Stimulated activated CD8-positive, alpha-beta memory T cell treated with anti-CD3 and anti-CD28 coated beads, Interleukin-7, amount 100 ng/mL, for 48 hours (primary cell): ENCODE results near the gene LYZL1.
"Not testable (repeated sequence)": the region's sequence is repeated elsewhere in the genome, so short reads cannot be mapped to it uniquely, and the experiment has no call there.

ENCODE experiments used
- DNase-seq, 2 donors: peaks; one replicate each; pipeline ENCODE4 v3.0.0-alpha.2; 2020; ENCODE audit warnings: low read depth in 1 of 2; ENCODE audit errors: extremely low read depth in 1 of 2

The LYZL1 gene

DNA sequence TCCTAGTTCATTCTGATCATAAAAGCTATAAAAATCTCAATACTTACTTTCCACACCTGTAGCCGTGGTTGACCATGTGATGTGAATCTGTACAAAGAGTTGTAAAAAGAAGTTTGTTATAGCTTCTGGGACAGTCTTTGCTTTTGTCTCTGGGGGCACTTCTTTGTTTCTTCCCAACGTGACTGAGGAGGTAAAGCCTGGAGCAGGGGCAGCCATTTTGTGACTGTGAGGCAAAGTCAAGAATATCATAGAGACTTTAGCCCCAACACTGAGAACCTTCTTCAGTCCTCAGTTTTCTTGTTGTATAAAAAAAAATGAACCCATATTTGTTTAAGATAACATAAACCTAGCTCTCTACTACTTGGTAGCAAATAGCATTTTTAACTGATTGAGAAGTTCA, 29.4 kb upstream of the LYZL1 start:
- no peak for DNase-seq

- DNase-seq = no peak
Observed at GRCh38 chr10:29263506-29263905, 25.4 kb upstream of the LYZL1 start.

DNA sequence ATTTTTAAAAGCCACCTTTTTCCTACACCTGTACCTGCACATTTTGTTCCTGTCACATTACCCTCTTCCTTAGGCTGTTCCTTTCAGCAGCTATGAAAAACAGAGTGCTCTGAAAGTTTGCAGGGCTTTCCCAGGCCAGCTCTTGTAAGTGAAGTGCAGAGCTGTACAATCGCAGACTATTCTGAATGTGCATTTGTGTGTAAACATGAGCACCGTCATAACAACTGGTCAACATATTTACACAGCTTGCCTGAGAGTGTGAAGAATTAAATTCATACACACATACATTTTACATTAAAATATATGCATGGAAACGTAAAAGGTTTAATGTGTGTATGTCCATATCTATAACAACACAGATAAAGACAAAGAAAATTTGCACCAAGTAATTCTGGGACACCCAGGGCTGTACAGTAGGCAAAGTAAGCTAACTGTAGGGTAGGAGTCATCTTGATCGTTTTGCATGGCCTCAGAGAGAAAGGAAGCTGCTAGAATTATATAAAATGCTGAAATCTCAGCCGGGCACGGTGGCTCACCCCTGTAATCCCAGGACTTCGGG, 23.6 kb upstream of the LYZL1 start:
- no peak for DNase-seq

GRCh38 chr10:29266641-29267040, 22.2 kb upstream of the LYZL1 start:
- no peak for DNase-seq

DNA sequence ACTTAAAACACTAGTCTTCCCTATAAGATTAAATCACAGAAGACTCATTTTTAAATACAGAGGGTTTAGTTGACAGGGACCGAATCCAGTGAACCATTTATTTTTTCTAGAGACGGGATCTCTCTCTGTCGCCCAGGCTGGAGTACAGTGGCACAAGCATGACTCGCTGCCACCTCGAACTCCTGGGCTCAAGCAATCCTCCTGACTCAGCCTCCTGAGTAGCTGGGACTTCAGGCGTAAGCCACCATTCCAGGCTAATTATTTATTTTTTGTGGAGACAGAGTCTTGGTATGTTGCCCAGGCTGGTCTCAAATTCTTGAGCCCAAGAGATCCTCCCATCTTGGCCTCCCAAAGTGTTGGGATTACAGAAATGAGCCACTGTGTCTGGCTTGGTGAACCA, 20.9 kb upstream of the LYZL1 start:
- DNase-seq = no peak

DNA sequence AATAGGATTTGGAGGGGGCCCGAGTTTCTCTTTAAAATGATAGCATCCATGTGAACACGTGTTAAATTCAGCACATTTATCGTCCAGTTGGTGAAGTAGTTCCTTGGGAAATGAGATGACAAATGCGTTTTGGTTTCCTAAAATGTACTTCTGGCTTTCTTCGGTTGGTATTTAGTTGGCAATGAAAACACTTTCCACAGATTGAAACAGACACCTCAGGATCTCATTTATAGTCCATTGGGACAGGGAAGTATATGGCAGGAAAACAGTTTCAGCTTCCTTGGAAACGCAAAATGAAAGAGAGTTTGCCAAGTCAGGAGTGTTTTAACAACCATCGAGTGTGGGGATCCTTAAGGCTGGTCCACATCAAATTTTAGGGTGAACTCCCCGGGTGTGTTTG, 19.4 kb upstream of the LYZL1 start:
- no peak for DNase-seq

DNA sequence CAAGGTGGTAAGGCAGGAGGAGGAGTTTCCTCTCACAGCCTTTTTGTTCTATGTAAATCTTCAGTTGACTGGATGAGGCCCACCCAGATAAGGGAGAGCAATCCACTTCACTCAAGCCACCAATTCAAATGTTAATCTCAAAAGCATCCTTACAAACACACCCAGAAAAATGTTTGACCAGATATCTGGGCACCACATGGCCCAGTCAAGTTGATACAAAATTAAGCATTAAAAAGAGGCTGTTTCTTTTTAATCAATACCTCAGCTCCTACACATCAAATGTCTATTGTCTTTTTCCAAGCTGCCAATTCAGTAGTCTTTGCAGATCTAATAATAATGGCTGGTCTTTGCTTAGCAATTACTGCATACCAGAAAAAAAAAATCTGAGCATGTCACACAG, 18.0 kb upstream of the LYZL1 start:
- DNase-seq = no peak

DNA sequence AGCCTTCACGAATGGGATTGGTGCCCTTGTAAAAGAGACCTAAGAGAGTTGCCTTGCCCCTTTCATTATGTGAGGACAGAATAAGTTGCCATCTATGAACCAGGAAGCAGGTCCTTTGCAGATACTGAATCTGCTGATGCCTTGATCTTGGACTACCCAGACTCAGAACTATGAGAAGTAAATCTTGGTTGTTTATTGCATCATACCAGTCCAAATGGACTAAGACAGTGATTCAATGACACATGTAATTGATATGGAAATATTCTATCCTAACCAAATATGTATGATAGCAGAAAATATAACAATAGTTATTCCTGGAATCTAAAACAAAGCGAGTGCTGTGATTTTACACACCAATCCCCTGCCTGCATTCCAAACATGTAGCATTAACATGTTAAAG, 17.0 kb upstream of the LYZL1 start:
- no peak for DNase-seq

GRCh38 chr10:29273478-29273877, 15.4 kb upstream of the LYZL1 start:
- DNase-seq = no peak

DNA sequence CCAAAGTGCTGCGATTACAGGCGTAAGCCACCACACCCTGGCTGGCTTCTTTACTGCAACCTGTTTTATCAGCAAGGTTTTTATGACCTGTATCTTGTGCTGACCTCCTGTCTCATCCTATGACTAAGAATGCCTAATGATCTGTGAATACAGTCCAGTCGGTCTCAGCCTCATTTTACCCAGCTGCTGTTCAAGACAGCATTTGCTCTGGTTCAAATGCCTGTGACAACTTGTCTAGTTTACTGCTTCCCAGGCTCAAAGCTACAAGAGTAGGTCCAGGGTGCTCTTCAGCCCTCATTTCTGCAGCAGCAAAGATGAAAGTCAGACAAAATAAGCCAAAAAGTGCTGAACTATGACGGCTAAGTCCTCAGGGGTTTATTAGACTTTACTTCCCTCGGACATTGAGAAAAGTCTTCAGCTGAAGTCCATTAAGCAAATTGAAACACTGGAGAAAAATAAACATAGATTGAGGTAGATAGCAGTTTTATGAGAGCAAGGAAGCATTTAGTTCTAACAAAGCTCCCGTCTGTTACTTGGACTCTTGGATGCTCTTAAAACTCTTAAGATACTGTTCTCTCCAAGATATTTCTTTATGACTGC, 12.5 kb upstream of the LYZL1 start:
- no peak for DNase-seq

GRCh38 chr10:29277296-29277695, 11.6 kb upstream of the LYZL1 start:
- no peak for DNase-seq

DNA sequence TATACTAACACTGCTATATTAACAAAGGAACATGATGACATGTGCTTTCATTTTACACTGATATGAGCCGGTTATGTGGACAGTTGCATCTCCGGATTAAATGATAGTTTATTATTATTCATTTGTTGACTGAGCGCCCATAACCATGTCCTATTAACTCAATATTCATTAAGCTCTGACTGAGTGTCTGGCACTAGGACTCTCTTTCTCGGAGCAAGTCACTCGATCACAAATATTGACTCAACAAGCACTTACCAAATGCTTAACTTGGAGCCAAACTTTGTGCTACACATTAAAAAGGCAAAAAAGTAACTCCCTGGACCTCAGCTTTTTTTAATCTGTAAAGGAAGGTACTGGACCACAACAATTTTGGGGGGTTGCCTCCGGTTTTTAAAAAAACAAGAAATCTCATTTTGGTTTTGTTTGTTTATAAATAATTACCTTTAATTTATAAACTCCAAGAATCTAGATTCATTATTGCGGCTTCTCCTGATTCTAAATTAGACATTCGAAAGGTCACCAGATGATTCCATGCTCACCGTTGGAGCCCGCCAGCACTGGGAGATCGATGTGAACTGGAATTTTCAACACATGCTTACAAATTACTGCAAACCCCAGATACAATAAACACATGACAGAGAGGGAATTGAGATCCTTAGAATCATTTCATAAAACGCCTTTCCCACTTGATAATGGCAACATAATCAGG, 8.9 kb upstream of the LYZL1 start:
- DNase-seq = no peak

DNA sequence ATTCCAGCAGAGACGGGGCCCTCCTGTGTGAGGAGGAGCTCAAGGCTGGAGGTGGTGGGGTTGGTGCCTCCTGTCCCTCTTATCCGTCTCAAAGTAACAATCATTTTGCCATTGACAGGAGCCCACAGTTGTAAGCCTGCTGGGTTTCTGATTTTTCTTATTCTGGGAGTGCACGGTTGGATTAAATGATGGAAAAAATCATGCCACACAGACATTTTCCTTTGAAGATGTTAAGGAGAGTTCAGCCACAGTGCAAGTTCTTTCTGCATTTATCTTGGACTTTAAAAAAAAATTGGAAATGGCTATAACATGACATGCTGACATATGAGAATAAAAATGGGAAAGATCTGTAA, 8.4 kb upstream of the LYZL1 start:
- DNase-seq = no peak

DNA sequence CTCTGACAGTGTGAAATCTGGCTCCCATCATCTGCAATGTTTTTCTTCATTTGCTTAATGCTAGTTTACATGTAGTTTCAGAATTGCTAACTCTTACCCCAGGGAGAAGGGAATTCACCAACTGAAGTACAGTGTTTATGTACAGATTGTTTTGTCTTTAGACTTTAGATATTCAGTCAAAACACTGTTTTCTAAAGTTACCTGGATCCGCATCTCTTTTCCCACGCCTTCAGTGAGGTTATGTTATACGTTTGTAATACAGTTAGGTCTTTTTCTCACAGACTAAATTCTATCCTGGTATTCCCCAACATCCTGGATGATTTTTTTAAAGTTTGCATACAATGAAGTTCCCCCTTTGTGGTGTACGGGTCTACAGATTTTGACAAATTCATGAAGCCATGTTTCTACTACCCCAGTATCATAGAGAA, 3.2 kb upstream of the LYZL1 start:
- no peak for DNase-seq

- no peak for DNase-seq
Observed at GRCh38 chr10:29287635-29288034, 1.2 kb upstream of the LYZL1 start.

DNA sequence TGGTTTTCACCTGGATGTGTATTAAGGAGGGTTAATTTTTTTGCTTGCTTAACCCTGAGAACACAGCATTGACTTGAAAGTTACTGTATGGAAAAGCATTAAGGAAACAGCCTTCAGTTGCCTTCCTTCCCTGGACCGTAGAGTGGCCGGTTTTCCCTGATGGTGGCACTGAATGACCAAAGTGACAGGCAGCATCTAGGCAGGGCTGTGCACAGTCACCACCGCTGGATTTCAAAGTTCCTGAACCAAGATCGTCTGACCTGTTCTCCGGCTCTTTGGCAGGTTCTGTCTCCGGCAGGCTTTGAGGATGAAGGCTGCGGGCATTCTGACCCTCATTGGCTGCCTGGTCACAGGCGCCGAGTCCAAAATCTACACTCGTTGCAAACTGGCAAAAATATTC, 2.7 kb downstream of the LYZL1 start:
- DNase-seq = not testable (repeated sequence)

GRCh38 chr10:29292406-29292805, 3.5 kb downstream of the LYZL1 start:
- DNase-seq = not testable (repeated sequence)

GRCh38 chr10:29295813-29296212, 6.9 kb downstream of the LYZL1 start:
- DNase-seq = no peak

DNA sequence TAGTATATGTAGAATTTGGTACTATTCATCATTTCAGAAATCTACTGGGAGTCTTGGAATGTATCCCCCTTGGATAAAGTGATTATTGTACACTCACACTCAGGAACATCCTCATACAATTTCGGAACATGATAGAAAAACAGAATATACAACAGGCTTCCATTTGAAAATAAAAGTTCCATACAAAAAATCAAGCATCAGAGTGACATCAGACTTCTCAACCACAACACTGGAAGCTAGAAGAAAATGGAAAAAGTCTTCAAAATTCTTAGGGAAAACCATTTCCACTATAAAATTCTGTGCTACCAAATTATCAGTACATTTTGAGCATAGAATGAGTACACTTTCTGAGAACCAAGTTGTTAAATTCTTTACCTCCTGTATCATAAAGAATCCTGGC, 8.8 kb downstream of the LYZL1 start:
- no peak for DNase-seq

DNA sequence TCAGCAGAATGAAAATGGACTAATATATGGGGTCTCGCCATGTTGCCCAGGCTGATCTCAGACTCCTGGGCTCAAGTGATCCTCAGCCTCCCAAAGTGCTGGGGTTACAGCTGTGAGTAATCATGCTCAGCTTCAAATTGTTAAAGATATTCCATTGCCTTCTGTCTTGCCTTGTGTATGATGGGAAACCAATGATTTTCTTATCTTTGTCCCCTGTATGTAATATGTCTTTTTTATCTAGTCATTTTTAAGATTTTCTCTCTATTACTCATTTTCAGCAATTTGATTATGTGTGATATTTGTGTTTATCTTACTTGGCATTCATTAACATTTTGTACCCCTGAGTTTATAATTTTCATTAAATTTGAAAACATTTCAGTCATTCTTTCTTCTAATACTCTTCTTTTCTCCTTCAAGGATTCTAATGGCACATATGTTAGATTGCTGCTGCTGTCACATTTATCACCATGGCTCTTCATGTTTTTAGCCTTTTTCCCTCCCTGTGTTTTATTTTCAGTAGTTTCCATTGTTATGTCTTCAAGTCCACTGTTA, 12.6 kb downstream of the LYZL1 start:
- no peak for DNase-seq

GRCh38 chr10:29302499-29302898, 13.6 kb downstream of the LYZL1 start:
- no peak for DNase-seq

GRCh38 chr10:29304264-29304994, 15.6 kb downstream of the LYZL1 start:
- DNase-seq = peak in 1 of 2 donors; percentile 4
